ENCODE results near the gene SMARCD2.
A peak's percentile ranks its signal among the peaks of the same experiment; 100 is the strongest.

The SMARCD2 gene

DNA sequence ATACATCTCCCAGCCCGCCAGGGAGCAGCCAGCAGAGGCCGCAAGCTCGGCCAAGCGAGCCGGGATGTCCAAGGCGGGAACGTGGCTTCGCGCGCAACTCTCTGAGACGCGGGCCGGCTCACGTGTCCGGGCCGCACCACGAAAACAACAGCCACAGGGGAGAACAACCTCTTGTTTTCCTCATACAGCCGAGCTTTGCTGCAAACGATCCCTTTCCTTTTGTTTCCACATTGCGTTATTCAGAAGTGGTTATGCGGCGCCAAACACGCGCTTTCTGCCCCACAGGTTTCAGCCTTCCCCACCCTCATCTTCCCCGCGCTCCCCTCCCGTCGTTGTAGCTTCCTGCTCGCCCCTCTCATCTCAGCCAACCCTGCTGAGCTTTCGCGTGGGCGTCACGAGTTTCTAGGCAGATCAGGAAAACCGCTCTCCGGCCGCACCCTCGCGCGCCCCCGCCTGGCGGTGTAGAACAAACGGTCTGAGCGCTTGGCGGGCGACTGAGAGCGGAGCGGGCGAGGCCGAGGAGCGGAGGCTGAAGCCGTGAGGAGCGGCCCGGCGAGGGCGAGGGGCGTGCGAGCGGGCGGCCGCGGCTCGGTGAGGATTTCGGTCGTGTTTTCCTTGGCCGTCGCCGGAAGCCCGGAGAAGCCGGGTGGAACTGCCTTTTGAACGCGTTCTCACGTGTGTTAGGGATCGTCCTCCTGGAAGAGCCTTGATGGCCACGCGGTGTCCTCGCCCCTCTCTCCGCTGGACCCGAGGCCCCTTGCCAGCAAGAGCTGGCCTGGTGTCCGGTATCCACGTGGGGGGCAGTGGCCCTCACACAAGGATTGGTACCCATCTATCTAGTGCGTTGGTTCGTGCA, 6.6 kb upstream of the SMARCD2 start:
- DNase-seq: peak; percentile 94

DNA sequence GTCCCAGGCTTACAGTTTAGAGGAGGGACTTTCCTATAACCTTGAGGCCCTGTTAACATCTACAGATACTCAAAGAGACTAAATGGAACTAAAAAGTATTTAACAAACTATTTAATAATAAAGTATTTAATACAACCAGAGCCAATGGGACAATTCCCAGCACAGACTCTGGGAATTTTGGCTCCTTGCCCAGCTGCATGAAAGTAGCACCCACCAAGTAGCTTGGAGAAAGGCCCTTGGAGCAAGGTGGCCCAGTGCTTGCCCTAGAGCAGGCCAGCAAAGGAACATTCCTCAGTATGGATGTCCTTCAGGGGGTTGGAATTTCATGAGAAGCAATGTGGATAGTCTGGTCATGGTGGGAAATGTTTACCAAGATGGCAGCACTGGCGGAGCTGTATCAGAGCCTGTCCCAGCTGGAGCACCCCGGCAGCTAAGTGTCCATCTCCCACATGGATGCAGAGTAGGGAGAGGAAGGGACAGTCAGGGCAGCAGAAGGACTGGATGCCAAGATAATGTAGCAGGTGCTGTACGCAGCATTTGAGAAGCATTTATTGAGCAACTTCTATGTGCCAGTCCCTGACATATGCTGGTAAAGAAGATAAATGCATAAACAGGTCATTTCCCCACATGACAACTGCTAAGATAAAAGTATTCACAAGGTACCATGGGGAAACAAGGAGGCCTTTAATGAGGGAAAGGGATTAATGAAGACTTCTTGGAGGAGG, 5.2 kb upstream of the SMARCD2 start:
- DNase-seq: no peak

DNA sequence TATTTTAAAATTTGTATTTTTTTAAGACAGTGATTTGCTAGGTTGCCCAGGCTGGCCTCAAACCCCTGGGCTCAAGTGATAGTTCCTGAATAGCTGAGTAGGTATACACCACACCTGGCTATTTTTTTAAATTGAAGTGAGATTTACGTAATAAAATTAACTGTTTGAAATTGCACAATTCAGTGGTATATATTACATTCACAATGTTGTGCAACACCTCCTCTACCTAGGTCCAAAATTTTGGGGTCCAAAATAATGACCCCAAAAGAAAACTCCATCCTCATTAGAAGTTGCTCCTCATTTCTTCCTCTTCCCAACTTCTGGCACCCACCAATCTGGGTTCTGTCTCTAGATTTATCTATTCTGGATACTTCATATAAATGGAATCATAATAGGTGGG, 3.0 kb upstream of the SMARCD2 start:
- no peak for DNase-seq

DNA sequence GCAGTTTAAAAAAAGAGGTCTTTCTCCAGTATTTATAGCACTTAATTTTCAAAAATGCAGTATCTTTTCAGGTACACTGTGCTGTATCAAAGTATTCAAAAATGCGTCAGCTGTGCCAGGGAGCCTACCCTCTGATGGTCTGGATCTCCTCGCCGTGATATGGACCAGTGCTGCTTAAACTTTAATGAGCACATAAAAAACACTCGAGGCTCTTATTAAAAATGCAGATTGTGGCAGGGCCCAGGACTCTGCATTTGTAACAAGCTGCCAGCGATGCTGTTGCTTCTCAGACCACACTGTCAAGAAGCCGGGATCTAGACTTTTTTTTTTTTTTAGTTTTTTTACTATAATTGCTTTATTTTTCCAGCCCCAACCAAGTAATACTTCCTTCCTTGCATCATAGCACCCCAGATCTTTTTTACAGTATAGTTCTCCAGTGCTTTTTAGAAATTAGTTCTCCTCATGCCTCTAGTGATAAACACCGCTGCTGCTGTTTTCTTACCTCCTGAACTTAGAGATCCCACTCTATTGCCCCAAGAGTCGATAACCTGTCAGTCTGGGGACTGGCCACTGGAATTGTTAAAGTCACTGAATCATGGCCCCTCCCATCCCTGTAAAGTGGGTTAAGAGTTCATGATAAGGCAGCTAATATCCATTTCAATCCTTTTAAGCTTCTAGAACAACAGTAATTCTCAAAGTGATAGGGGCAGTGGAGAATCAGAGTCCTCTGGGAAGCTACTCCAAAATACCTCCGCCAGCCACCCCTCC, 1.6 kb upstream of the SMARCD2 start:
- no peak for DNase-seq

DNA sequence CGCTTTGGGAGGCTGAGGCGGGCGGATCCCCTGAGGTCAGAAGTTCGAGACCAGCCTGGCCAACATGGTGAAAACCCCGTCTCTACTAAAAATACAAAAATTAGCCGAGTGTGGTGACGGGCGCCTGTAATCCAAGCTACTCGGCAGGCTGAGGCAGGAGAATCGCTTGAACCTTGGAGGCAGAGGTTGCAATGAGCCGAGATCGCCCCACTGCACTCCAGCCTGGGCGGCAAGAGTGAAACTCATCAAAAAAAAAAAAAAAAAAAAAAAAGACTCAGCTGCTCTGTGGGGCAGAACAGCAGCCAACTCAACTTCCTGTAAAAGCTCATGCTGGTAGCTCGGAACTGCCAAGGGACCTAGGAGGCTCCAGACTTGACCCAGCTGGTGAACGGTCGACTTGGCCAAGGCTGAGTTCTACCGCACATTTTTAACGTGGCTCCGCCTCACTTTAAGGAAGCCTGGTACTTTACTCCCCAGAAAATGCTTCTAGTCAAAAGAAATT, 953 bp upstream of the SMARCD2 start:
- DNase-seq: peak; percentile 45 to 64

DNA sequence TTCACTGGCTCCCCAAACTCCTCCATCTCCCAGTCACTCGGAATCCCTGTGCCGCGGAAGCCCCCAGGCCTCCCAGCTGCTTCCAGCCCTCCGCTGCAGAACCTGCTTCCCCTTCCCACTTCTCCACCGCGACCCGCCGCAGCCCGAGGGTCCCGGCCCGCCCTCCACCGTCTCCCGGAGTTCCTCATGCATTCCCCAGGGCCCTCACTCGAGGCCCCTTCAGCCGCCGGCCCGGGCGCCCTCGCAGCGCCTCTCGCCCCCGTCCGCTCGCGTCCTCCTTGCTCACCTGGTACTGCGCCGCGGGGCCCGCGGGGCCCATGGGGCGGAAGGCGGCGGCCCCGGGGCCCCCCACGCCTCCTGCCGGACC, 329 bp downstream of the SMARCD2 start:
- no peak for DNase-seq

DNA sequence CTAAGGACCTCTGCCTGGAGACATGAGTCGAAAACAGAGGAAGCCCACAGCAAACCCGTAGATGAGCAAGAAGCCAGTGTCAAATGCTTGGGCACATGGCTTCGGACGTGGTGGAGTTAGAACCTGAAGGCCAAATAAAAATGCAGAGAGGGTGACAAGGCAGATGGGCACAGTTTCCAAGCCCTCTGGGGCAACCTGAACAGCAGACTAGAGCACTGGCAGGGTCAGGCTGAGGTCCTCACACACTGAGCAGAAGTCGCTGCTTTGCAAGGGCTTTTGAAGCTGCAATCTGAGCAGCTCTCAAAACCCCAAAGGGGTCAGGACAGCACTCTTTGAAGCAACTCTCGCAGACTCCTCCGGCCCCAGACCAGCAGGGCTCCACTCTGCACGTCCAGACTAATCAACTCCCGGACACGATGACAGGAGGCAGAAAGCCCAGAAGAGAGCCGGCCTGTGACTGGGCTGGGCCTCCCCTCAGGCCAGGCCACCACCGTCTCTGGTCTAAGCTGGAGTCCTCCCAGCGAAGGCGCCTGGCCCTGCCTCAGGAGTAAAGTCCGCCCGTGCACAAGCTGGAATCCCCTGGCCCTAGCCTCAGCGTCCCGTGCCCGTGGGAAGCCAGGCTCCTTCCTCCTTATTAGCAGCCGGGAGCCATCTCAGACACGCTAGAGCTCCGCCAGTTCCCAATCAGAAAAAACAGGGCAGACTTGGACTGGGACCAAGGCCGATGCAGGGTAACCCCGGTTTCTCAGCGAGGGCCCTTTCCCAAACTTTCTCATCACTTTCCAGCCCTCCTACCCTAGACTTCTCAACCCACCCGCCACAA, 924 bp downstream of the SMARCD2 start:
- no peak for DNase-seq

DNA sequence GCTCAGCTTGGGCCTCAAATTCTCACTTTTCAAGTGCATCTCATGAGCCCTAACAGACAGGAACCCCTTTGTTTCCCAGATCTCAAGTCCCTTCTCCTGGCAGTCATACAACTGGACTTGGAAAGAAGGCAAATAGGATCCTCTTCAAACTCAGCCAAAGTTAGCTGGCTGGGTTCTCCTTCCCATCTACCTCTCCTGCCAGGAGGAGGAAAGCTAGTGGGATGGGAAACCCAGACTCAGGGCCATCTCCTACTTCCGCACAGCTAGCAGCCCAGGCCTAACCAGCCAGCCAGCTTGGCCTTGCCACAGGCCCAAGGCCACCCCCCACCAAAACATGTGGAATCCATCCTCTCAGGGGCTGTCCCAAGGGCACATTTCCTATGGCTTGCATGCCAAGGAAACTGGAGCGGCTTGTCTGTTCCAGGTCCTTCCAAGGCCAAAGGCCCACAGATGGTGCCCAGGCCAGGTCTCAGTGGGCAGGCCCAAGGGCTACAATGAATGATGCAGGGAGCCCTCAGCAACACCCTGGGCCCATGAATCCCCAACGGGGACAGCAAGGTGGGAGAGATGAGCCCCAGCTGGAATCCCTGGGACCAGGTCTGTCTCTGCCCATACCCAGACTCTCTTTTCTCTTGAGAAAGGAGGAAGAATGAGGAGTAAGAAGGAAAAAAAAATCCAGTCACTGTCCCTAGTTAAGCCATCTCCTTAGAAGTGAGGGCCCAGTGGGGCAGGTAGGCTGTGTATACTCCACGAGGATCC, 1.7 kb downstream of the SMARCD2 start:
- no peak for DNase-seq

DNA sequence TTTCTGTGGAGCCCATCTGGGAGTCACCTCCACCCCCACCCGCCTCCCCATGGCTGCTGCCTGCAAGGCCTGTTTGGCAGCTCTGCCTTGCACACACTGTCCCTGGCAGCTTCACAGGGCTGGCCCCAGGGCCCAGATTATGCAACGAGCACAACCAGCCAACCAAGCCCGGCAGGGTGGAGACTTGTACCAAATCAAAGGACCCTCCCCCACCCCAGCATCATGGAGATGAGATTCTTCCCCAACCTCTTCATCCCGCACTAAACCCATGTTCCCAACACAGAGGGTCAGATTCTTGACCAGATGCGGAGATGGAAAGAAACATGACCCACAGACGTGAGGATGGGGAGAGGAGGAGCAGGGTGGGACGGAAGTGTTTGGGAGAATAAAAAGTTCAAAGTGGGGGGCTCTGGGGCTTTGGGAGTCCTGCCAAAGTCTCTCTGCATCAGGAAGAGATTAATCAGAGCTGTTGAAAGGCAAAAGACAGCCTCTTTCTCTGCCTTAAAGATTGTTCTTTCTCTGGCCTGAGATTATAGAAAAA, 3.8 kb downstream of the SMARCD2 start:
- no peak for DNase-seq

DNA sequence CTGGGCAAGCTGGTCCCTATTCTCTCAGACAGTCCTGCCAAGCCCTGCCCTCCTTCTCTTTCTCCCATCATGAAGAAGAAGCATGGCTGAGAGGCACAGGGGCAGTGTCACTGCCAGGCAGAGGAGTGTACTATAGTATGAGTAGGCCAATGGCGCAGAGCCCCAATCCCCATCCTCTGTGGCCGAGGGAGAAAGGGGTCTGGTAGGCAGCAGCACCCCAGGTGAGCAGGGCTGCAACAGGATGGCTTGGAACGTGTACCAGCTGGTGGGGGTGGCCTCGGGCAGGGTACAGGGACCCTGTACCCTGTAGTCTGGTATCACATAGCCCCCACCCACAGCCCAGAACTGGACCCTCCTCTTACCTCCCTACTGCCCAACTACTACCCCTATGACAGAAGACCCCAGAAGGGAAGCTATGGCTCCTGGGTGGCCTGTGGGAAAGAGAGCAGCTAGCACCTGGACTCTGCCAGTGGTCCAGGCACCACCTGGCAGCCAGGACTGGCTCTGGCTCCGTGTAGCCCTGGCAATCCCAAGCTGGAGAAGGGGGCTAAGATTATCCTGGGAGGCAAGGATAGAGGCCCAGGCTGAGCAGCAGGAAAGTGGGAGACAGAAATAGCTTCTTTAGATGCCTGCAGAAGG, 4.4 kb downstream of the SMARCD2 start:
- no peak for DNase-seq

DNA sequence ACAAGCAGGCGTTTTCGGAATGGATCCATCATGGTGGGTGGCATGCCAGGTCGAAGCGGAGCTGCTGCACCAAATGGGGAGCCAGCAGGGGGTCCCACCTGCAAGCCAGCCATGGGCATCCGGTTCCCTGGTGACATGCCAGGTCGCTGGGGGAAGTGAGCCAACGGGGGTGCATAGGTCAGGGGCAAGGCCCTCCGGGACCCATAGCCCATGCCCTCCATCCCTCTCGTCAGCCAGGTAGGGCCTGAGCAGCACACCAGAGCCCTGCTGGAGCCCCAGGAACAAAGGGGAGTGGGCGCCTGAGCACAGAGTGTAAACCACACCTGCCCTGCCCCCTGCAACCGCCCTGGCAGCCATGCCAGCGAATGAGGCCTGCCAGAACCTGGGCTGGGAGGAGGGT, 5.0 kb downstream of the SMARCD2 start:
- no peak for DNase-seq

DNA sequence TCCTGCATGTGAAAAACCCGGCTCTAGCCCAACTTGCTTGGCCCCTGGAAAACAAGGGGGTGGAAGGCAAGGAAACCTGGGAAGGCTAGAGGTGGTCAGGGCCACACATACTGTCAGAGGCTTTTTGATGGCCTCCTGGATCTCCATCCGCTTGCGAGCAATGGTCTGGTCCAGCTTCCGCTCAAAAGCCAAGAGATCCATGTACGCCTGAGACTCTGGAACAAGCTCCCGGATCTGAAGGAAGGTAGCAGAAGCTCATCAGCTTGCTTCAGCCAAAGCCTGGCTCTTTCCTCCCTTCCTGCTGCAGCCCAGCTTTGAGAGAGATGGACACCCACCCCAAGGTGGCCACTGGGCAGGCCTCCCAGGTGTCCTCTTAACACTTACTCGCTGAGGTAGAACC, 5.7 kb downstream of the SMARCD2 start:
- no peak for DNase-seq

DNA sequence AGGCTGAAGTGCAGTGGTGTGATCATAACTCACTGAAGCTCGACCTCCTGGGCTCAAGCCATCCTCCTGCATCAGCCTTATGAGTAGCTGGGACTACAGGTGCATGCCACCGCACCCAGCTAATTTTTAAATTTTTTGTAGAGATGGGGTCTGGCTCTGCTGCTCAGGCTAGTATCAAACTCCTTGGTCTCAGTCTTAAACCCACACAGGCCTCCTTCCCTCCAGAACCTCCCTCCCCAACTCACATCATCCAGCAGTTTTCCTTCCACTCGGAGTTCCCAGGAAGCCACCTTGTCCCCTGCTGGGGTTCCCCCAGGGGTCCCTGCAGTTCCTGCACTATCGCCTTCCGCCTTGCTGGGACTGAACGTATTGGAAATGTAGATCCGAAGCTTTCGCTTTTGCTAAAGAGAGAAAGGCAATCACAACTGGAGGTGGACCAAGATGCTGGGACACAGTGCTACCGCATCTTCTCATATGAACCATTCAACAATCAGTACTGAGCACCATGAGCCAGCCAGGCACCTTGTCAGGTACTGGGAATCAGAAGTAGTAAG, 7.2 kb downstream of the SMARCD2 start:
- no peak for DNase-seq

DNA sequence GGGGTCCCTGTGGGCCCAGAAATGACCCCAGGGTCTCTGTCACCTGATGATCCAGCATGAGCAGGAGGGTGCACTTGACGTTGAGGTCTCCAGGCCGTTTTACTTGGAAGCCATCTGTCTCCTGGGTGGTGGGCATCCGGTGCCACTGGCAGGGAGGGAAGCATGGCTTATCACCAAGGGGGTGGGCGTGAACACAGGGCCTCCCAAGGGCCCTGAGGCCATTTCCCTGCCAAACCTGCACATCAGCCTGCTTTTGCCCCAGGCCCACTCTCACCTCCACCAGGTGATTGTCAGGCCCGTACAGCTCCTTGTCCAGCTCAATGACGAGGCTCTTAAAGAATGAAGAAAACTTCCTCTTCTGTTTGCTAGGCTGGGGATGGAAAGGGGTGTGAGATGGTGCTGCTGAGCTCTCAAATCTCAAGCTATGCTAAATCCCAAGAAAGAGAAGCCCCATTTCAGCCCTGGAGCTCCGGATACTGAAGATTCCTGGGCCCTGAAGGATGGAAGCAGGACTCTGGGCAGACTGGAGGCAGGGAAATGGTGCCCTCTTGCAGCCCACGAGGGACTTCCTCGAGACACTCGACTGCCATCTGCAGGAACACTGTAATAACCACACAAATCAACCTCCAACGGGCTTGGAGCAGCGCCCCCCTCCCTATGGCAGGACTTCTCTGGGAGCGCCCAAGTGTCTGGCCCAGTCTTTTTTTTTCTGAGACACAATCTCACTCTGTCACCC, 7.9 kb downstream of the SMARCD2 start:
- peak; percentile 67 to 77 for DNase-seq

DNA sequence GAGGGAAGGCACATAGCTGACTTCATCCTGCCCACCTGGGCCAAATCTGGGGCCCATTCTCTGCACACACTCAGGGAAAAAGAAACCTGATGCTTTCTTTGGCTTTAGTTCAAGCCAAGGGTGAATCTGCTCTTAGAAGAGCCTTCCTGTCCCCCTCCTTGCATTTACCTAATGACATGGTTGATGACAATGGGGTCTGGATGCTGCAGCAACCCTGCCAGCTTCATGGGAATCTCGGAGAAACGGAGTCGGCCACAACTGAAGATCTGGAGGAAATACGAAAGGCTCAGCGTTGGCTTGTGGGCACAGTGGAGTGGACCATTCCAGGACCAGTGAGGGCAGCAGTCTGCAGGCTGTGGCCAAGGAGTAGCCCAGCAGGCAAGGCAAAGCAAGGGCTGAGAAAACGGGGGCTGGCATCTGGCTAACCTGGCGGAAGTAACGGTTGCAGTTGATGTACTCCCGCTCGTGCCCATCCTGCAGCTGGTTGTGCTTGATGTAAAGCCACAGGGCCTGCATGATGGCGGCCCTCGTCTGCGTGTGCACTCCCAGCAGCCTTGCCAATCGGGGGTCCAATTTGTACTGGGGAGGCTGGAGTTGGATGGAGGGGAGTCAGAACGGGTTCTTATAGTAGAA, 8.6 kb downstream of the SMARCD2 start:
- no peak for DNase-seq

DNA sequence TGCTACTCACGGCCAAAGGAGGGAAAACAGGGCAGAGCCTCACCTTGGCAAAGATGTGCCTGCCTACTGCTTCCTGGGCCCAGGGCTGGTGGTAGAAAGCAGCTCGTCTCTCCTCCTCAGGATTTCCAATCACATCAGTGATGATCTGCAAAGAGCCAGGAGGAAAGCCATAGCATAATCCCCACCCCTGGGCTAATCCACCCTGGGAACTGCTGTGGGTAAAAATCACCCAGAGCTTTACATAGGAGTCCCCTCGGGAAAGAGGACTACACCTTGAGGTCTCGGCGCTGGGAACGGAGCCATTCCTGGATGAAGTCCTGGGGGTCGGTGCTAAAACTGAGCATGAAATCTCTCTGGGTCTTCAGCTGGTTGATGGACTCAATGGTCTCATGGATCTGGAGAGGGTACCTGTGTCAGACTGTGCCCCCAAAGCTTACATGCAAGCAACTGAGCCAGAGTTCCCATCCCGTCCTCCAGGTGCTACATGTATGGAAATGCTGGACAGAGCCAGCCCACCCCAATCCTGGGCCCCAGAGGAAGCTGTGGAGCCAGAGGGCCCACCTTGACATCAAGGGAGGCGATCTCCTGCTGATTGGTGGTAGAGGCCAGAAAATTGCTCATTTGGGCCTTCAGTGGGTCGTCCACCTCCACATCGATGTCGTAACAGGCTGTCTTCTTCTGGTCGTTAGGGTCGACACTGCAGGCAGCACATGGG, 9.3 kb downstream of the SMARCD2 start:
- DNase-seq: no peak

DNA sequence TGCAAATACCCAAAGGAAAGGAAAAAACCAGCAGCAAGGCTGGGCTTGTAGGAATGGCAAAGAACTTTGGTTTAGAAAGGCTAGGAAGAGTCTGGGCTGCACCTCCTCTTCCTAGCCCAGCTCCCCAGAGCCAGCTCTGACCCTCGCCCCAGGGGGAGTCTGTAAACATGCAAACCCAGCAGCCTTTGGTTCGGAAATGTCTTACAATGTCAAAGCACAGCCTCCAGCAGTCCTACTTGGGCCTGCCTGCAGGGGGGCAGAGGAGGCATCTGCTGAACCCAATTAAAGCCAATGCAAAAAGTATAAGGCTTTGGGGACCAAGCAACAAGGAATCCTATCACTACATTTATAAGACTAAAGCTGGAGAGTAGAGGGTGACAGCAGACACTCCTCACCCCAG, 10.0 kb downstream of the SMARCD2 start:
- no peak for DNase-seq

DNA sequence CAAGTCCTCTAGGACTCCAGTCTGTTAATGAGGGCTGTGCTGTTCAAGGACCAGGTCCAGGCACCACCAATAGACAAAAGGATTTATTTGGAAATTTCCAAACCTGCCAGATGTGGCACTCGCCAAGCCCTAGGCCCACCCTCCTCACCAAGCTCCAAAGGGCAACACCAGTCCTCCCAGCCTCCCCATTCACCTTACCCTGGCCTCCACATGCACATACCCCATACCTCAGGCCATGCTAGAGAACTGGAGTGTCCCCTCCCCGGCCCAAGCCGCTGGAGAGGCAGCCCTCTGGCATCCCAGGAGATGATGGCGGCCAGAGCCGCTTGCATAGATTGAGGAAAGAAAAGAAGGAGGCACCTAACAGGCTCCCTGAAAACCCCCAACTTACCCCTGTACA, 10.5 kb downstream of the SMARCD2 start:
- DNase-seq: no peak

DNA sequence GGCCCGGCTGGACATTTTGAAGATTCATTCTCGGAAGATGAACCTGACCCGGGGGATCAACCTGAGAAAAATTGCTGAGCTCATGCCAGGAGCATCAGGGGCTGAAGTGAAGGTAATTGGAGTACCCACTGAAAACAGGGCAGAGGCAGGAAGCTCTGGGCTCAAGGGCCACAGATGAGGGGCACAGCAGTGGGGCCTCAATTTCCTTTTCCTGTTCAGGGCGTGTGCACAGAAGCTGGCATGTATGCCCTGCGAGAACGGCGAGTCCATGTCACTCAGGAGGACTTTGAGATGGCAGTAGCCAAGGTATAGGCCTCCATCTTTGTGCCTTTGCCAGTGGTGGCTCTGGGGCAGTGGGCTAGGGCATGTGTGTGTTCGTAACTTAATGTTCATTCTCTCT, 11.0 kb downstream of the SMARCD2 start:
- DNase-seq: no peak
